ENCODE data around the gene PLAC8.
"Not testable (repeated sequence)": the region's sequence is repeated elsewhere in the genome, so short reads cannot be mapped to it uniquely, and the experiment has no call there.

Gene PLAC8

DNA sequence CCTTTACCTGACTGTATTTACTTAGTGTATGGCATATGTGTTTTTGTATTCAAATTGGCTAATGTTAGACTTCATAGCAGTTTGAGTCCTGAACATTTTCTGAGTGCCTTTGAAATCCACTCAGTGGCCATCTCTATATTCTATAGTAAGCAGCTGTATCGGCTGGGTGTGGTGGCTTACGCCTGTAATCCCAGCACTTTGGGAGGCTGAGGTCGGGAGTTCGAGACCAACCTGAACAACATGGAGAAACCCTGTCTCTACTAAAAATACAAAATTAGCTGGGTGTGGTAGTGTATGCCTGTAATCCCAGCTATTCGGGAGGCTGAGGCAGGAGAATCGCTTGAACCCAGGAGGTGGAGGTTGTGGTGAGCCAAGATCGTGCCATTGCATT, 2.8 kb downstream of the PLAC8 start:
- DNase-seq = not testable (repeated sequence)

DNA sequence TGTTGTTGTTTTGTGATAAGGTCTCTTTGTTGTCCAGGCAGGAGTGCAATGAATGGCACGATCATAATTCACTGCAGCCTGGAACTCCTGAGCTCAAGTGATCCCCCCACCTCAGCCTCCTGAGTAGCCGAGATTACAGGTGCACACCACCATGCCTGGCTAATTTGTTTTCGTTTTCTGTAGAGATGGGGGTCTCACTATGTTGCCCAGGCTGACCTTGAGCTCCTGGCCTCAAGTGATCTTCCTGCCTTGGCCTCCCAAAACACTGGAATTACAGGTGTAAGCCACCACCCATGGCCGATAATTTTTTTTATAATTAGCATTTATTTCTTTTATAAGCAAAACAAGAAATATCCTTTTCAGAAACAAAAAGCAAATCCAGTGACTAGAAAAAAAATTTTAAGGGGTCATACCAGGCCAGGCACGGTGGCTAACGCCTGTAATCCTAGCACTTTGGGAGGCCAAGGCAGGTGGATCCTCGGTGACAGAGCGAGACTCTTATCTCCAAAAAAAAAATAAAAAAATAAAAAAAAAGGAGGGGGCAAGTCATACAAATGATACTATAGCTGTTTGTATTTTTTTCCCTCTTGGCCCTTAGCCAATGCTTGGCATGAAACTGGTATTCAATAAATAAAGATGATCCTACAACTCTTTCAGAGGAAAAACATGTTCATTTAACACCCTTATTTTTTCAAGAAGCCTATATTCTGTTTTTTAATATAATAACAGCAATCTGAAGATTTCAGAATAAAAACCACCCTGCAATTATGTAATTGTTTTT, 3.4 kb downstream of the PLAC8 start:
- no peak for DNase-seq

DNA sequence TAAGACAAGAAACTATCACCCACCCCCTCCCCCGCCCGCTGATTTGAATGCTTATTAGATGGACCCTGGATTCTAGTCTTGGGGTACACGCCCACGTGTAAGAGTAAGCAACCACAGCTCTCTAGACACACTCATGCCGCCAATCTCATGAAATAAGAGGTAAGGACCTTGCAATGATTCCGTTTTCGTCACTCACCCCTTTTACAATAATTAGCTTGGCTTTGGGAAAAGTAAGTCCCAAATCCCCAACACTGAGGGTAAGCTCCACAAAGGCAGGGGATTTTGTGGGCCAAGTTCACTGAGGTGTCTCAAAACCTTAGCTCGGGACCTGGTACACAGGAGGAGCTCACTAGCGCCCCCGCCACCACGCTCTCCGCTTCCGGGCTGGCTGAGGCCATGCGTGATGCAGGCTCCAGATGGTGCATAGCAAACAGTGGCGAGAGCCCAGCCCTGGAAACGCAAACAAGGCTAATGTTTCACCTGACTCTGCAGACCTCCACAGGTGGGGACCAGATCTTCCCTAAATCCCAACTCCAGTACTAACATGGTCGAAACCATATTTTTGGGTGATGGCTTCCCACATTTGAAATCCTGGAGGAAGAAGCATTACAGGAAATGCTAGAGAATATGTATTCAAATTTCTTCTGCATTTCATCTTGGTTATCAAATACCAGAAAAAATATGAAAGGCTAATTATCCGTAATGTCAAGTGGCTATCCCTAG, 4.1 kb downstream of the PLAC8 start:
- DNase-seq = peak; percentile 48 to 81

DNA sequence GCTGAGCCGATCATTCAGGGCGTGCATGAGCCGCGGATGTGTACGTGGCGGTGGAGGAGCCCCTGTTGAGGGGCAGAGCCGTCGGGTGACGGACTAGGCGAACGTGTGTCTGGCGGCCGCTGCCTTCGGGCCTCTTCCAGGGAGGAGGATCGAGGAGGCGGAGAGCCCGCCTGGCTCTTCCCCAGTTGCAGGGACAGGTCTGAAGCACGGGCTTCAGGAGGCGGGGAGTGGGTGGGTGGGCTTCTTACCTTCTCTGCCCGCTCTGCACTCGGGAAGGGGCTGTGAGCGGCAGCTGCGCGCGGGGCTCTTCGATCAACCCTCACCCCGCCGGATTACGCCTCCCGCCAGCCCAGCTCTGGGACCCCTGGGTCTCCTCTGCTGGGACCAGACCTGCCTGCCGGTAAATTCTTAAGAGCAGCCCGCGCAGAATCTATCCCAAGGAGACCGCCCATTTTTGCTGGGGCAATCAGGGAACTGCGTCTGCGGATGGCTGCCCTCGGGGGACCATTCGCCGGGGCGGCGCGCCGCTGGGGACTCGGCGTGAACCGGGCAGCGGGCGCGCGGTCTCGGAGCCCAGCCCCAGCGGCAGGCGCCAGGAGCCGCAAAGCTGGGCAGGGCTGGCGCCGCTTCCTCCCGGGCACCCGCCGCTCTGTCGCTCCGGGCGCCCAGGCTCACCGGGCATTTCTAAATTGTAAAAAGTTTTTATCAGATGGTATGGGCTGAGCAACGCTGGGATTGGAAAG, 4.9 kb downstream of the PLAC8 start:
- peak in 1 of 2 experiments; percentile 45 for DNase-seq

DNA sequence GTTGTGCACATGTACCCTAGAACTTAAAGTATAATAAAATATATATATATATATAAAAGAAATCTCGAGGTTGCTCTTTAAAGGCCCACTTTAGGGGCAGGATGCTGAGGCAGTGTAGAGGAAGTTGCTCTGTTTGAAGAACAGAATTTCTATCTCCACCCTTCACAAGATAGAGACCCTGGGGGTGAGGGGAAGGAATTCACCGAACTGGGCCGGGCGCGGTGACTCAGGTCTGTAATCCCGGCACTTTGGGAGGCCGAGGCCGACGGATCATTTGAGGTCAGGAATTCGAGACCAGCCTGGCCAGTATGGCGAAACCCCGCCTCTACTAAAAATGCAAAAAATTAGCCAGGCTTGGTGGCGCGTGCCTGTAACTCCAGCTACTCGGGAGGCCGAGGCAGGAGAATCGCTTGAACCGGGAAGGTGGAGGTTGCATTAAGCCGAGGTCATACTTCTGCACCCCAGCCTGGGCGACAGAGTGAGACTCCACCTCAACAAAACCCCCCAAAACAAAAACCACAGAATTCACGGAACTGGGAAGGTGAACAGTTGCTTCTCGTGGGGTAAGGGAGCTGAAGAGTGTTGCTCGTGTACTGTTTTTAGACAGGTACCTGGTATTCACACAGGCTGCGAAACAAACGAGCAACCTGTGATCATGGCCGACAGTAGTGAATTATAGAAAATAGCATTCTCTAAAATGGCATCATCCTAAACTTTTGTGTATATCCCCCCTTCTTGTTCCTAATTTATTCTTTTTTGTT, 6.2 kb downstream of the PLAC8 start:
- no peak for DNase-seq

DNA sequence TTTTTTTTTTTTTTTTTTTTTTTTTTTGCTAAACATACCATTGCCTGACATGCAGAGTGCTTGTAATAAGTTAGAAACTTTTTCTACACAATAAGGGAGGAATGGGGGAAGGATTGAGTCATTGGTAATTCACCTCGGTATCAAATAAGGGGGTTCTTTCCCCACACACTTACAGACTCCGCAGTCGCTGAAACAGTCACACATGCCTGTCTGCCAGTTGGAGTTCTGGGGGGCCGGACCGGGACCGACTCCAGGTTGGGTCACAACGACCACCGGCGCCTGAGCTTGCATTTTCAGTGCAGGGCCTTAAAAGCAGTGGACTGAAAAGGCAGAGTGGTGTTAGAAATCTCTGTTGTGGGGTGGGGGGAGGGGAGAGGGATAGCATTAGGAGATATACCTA, 6.9 kb downstream of the PLAC8 start:
- no peak for DNase-seq

DNA sequence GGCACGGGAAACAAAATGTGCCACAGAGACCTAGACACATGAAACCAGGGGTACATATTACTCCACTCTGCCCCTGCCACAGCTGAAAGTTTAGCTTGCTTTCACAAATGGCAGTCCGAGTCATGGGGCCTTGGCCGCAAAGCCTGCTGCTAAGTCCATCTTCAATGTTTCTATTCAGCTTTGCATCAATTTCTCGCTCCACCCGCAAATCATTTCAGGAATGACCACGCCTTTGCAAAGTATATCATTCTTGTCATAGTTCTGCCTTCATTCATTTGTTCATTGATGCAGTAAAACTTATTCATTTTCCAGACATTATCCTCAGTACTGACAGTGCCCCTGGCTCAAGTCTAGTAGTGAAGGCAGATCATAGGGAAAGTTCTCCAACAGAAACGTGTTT, 9.5 kb downstream of the PLAC8 start:
- DNase-seq = no peak

DNA sequence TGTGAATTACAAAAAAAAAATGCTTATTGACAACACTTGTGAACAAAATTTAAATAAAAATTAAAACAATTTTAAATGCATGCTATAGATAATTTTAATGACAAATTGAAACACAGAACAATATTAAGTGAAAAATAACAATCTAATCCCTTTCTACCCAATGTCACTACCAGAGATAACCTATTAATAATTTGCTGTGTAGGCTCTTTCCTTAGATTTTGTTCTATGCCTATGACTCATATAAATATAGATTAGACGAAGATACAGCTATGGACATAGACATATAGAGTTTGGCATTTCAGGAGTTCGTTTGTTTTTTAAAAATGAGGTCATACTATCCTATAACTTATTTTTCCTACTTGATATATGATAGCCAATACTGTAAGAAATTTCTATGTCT, 18.1 kb downstream of the PLAC8 start:
- DNase-seq = no peak

DNA sequence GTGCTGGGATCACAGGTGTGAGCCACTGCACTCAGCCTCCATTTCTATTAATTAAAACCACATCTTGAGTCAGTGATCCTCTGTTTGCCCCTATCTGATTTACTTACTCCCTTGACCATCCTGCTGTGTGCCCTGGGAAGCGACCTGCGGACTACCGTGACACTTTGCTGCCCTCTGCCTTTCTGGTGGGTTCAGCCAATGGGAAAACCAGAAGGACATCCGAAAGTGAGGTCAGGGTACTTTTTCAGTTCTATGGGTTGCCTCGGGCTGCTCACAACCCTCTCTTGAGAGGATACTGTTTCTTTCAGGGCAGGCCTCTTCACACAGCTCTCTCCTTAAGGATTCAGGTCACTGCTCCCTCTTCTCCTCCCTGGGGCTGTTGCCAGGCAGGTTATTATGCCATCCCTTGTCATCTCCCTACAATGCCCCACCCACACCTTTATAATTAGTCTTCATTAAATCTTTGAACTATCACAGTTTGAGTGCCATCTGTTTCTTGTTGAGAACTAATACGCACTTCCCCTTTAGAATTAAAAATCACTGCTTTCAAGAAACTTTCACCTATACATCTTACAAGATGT, 21.4 kb downstream of the PLAC8 start:
- DNase-seq = peak; percentile 34 to 66

DNA sequence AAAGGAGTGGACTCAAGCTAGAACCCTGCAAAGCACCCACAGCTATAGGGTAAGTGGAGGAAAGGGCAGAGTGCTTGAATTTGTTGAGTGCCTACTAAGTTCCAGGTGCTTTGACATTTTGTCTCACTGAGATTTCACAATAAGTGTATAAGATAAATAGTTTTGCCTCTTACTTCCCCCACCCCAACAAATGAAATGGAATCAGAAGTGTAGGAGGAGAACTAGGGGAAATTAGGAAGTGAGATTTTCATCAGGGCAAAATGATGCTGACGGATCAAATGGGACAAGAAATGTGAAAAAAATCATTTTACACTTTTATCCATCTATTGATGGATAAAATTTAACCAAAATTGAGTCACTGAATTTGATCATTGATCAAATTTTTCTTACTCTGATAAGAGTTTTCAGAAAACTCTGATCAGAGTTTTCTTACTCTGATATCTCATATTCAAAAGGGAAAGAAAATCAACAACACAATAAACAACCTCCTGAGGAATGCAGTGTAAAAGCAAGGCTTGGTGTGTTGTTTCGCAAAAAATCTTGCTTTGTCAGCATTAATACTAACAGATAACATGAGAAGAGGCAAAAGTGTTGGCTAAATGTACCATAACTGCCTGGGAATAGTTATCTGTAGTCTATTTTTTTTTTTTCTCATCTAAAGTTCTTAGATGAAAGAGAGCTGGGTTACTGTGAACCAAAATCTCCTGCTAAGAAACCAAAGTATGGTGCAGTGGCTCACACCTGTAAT, 24.9 kb downstream of the PLAC8 start:
- DNase-seq = no peak

DNA sequence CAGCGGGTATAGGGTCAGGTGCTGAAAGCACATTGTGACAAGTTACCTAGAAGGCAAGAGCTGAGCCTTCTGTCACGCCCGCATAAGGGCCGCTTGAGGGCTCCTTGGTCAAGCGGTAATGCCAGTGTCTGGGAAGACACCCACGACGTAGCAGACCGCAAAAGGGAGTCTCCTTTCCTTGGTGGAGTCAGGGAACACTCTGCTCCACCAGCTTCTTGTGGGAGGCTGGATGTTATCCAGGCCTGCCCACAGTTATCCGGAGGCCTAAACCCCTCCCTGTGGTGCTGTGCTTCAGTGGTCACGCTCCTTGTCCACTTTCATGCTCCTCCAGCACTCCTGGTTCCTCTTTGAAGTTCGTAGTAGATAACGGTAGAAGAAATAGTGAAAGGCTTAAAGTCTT, 29.6 kb downstream of the PLAC8 start:
- not testable (repeated sequence) for DNase-seq

DNA sequence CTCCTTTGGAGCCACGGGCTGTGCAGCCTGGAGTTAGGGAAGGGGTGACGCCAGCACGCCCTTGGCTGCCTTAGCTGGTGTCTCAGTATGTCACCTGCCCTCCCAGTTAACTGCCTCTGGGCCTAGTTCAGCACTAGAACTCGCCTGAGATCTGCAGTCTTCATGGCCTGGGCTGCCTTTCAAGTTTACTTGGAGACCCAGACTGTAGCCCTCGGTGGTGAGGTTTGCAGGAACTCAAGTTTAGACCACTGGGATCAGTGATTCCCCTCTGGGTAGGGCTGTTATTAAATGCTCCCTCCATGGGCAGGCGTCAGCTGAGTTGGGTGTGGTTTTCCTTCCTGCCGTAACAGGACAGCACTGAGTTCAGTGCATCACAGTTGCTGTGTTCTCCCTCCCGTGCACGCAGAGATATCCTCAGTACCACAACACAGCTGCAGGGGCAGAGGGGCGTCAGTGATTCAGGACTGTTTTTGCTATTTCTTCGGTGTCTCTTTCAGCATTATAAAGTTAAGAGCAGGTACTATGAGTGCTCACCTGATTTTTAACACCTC, 30.5 kb downstream of the PLAC8 start:
- DNase-seq = no peak

DNA sequence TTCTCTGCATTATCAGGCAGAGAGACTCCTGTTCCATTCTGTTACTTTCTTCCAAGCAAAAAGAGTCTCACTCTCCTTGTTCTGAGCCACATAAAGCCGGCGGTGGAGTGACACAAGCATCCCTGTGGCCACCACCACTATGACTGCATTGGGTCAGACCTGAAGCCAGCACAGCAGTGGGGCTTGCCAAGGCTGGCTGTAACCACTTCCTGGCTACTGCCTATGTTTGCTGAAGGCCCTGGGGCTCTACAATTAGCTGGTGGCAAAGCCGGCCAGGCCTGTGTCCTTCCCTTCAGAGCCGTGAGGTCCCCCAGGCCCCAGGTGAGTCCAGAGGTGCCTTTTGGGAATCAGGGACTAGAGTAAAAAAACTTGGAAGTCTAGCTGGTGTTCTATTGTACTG, 31.8 kb downstream of the PLAC8 start:
- DNase-seq = no peak

DNA sequence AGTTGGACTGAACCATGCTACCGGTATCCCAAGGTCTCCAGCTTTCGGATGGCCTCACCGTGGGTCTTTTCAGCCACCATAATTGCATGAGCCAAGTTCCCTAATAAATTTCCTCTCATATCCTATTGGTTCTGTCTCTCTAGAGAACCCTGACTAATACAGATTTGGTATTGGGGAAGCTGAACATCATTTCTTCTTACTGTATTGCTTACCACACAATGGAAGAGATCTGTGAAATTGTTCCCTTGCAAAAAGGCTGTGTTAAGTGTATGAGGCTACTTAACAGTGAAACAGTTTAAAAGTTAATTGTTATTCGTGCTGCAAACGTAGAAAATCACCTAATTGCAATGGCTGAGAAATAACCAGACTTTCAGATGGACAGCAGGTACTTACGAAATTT, 34.0 kb downstream of the PLAC8 start:
- no peak for DNase-seq

DNA sequence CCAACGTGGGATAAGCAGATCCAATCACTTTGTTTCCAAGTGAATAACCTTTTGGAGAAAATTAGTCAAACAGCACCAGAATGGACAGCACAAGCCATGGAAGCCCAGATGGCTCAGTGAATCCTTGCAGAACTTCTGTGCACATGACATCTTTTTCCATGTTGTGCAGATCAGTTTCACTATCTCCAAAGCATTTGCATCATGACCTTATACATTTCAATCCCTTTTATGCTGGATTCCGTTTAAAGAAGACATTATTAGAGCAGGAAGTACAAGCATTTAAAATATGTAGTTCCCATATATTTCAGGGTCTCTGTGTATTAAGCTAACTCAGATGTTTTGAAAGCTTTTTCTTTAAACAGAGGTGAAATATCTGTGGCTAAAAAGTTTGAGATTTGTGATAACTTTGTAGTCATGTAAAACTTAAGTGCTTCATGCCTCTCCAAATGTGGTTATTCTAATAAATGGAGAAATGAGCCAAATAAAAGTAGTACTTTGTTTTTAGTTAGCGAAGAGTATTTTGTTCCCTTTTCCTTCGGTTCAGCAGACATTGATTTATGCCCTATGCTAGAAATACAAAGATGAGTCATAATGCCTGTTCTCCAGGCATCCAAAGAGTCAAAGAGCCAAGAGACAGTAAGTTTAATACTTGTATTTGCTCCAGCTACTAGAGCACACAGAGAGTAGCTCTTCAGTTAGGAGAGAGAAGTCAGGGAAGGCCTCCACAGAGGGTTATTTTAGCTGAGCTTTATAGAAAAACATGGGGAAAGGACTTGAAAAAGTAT, 39.0 kb downstream of the PLAC8 start:
- DNase-seq = no peak

DNA sequence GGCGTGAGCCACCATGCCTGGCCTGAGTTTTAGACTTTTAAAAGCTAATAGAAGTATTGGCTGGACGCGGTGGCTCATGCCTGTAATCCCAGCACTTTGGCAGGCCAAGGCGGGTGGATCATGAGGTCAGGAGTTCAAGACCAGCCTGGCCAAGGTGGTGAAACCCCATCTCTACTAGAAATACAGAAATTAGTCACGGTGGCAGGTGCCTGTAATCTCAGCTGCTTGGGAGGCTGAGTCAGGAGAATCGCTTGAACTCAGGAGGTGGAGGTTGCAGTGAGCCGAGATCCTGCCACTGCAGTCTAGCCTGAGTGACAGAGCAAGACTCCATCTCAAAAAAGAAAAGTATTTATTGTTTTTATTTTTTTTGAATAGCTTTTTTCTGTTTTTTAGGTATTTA, 39.7 kb downstream of the PLAC8 start:
- not testable (repeated sequence) for DNase-seq

DNA sequence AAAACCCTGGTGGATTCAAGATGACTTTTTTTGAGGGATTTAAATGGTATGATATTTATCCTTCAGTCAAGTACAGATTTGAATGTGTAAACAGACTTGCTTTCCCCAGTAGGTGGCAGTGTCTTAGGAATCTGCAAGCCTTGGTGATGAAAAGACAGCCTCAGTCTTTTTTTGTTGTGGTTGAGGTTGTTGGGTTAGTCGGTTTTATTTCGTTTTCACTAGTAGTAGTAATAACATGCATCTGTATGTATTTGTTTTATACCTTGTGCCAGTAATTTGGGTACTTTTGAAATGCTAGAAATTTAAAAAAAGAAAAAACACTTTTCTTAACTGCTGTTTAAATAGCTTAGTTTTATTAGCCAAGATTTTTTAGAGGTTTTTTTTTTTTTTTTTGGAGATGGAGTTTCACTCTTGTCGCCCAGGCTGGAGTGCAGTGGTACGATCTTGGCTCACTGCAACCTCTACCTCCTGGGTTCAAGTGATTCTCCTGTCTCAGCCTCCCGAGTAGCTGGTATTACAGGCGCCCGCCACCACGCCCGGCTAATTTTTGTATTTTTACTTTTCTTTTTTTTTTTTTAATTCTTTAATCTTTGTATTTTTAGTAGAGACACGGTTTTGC, 40.3 kb downstream of the PLAC8 start:
- peak in 1 of 2 experiments; percentile 30 for DNase-seq

DNA sequence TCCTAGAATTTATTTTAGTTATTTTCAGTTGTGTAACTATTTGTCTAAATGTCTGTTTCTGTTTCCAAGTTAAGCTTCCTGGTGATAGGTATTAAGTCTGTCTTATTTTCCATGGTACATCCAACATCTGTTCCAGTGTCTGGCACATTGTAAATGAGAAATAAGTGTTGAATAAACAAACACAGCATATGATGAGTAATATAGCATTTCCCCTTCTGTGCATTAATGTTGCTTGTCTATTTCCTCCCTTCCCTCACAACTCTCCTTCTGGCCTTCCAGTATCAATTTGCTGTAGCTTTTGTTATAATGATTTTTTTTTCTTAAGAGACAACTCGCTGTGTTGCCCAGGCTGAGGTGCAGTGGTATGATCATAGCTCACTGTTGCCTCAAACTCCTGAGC, 43.4 kb downstream of the PLAC8 start:
- DNase-seq = no peak

DNA sequence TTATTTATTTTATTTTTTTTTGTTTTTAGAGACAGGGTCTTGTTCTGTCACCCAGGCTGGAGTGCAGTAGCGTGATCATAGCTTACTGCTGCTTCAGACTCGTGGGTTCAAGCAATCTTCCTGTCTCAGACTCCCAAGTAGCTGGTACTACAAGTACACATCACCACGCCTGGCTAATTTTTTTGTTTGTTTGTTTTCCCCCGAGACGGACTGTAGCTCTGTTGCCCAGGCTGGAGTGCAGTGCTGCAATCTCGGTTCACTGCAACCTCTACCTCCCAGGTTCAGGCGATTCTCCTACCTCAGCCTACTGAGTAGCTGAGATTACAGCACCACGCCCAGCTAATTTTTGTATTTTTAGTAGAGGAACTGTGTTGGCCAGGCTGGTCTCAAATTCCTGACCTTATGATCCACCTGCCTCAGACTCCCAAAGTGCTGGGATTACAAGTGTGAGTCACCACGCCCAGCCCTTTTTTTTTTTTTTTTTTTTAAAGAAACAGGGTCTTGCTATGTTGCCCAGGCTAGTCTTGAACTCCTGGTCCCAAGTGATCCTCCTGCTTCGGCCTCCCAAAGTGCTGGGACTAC, 47.4 kb downstream of the PLAC8 start:
- no peak for DNase-seq

DNA sequence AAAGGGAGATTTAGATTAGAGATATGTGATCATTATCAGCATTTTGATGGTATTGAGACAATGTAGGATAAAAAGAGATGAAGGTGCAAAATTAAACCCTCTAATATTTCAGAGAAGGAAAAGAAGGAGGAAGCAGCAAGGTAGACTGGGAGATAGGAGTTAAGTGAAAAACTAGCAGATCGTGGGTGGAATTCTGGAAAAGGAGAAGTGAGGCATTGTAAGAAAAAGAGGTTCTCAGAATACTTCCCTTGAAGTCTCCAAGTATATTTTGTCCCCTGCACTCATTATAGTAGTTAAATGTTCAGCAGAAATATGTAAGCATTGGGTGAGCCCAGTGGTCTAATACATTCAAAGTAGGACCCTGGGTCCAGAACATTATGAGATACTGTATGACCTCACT, 49.3 kb downstream of the PLAC8 start:
- no peak for DNase-seq
